Activated CD8-positive, alpha-beta memory T cell treated with anti-CD3 and anti-CD28 coated beads for 4 hours (primary cell): Measurements from ENCODE around the gene CPNE5.

ENCODE experiments used
- DNase-seq, 2 donors: peaks; one replicate each; pipeline ENCODE4 v3.0.0-alpha.2; 2020; ENCODE audit warnings: low read depth in 2 of 2

The CPNE5 gene

DNA sequence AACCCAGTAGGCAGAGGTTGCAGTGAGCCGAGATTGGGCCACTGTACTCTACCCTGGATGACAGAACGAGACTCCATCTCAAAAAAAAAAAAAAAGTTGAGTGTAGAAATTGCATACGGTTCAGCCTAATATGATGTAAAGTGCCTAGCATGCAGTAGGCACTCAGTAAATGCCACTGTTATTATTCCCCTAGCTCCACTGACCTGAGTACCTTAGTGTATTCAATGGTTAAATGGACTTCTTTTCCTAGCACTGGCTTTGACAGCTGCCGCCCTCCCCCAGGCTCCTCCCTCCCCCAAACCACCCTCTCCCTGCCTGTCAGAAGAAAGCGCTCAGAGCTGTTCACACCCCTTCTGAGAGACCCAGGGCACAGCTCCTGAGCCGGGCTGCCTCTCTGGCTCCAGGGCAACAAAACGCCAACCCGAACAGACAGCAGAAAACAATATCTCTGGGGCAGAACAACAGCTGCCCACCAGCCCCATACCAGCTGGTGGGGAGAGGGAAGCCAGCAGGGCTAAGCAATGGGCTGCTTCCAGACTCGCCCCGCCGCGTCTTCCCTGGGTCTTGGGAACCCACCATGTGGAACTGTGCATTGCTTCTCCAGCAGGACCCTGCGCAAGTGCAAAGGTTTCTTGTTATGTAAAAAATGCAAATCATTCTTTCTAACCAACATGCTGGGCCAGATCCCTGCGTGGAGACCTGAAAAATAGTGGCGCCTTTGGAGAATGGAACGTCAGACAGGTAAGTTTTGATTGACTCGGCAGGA, 4.5 kb downstream of the CPNE5 start:
- no peak for DNase-seq

DNA sequence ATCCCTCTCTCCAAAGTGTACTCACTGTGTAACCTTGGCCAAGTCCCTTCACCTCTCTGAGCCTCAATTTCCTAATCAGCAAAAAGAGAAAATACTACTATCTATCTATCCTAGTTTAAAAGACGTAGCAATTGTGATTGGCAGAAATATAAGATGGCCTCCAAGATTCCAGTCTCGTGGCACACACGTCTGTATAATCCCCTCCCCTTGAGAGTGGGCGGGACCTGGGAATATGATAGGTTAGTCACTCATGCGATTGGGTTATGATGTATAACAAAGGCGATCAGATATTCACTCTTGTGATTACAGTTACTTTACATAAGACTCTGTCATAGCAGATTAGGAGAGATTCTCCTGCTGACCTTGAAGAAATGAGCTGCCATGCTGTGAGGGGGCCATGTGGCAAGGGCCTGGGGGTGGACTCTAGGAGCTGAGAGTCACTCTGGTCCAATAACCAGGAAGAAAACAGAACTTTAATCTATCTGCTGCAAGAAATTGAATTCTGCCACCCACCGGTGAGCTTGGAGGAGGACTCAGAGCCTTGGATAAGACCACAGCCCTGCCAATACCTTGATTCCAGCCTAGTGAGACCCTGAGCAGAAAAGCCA, 6.0 kb downstream of the CPNE5 start:
- DNase-seq, result no peak

DNA sequence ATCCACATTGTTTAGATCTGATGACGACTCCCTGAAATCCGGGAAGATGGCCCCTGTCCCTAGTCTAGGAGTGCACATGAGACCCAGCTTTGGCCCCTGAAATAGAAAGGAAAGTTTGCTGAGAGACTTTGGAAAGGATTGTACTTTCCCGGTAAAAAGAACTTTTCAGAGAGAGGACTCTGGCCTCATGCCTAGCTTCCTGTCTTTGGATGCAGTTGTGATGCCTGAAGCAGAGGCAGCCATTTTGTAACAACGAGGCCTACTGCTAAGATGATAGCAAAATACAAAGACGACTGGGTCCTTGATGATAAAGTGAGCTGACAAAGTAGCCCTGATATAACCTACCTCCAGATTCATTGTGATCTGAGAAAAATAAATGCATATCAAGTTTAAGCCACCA, 6.9 kb downstream of the CPNE5 start:
- DNase-seq, result no peak

DNA sequence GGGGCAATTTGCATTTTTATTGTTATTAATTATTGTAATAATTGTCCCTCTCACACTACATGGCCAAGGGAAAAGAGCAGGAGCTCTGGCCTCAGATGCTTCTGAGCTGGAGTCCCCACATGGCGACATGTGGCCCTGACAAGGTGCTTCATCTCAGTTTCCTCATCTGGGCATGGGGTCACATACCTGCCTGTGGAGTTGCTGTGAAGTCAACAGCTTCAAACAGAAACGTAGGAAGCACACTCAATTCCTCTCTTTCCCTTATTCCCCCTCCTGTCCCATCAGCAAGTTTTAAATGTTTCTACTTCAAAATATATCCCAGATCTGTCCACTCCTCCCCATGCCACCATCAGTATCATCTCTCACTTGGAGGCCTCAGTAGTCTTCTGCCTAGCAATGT, 8.7 kb downstream of the CPNE5 start:
- no peak for DNase-seq

DNA sequence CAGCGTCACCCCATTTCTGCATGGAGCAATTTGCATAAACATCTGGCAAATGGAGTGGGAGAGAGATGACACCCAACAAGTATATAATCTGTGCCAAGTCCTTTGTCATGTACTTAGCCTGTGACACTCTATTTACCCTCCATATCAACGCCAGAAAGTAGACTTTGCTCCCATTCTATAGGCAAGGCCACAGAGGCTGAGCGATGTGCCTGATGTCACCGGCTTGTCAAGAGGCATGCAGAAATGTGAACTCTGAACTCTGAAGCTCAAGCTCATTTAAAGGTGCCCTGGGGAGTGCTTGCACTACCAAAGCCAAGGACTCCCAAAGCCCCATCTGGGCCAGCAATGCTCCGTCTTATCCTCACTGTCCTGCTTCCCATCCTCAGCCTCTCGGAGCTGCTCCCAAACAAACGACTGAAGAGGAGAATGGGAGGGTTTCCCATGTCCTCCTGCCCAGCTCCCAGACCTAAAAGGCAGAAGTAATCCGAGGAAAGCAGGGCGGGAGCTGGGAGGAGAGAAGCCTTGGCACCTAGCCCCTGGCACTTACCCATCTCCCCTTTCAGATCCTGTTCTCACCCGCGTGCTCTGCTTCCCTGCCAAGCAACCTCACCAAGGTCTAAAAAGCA, 9.2 kb downstream of the CPNE5 start:
- DNase-seq, result no peak

DNA sequence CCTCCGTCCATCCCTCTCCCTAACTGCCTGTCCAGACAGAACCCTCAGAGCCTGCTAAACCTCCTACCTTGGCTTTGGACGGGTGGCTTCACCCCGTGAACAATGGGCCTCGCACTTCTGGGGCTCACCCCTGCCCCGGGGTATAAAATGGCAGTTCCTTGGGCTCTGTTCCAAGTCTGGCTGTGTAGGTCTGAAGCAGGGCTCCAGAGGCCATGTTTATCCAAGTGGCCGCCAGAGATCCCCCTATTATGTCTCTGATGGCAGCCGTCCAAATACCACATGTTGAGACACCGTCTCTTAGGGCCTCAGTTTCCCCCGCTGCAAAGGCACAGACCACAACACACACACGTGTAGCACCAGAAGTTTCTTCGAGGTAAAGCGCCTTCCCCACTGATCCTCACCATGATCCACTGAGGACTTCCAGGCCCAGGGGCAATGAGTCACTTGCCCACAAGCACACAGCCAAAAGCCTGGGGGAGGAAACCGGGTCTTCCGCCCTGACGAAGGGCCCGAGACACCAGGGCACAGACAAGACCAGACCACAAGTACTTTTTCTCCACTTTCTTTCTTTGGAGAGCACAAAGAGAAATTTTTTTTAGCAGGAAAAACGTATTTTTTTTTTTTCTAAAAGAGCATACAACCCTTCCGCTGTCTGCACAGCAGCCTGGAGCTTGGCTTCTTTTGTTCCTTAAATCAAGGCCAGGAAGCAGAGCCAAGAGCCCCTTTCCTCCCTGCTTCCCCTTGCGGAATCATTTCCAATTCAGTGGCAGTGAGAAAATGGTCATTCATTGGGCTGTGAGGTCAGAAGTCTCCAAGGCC, 11.8 kb downstream of the CPNE5 start:
- no peak for DNase-seq

DNA sequence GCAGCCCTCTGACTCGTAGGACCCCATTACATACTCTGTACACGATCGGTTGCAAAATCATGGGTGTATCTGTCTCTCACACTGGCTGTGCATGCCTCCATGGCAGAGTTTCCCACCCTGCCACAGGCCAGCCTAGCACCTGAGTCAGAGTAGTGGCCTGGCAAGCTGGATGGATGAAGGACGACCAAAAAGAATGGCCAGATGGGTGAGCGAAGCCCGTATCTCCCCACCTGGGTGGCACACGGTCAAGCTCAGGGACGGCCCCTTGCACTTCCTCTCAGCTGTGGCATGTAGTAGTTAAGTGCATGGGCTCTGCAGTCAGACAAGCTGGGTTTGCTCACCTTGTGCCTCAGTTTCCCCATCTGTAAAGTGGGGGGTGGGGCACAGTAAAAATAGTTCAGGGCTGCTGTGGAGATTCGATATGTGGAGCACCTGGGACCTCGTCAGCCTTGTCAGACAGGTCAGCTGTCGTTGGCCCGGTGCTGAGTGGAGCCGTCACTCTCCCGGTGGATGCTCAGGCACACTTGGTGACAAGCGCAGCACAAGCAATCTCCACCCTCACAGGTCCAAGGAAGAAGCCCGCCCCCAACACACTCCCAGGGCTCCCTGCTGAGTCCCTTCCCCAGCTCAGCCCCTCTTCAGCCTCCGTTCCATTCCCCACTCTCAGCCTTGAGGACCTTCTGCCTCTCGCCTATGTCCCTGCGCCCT, 12.6 kb downstream of the CPNE5 start:
- no peak for DNase-seq

DNA sequence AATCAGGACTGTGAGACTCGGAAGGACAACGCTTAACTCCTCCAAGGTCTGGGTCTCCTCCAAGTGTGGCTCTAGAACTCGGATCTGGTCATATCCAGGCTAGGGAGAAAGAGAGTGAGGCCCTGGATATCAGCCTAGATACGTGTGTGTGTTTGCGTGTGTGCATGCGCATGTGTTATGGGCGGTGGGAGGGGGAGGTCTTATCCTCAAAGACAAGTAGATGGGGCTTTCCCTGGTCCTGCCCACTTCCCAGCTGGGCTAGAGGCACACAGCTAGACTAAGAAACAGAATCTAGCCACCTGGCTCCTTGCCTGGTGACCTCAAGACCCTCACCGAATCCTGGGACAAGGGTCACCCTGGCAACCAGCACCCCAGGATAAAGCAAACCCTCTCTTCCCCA, 13.2 kb downstream of the CPNE5 start:
- DNase-seq, result no peak

DNA sequence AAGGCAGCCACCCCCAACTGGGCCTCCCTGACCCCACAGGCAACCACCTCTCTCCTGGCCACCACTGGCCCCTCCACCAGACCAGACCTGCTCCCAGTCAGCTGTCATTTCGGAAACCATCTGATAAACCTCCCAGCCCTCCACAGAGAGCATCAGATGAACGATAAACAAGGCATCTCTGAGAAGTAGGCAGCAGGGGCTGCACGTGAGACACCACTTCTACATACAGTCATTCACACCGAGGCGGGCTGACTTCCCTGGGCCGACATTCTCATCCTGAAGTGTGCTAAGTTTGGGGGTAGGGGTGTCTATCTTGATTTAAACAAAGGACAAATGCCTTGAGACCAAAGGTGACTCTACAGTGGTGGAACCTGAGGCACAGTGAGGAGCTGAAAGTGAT, 13.8 kb downstream of the CPNE5 start:
- no peak for DNase-seq

DNA sequence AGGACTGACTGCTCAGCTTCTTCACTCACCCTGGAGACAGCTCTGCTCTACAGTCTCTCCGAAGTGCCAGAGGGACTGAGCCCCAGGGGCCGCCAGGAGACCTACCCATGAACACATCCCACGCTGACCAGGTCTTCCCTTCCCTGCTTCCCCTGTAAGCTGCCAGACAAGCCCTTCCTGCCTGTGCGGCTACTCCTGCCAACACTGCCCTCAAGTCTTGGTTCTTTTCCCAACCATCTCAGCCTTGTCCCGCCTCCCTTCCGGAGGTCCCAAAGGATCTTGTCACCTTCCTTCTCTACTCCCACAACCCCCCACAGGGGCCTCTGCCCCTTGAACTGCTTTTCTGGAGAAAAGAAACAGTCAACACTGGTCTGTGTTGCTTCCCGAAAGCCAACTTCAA, 15.0 kb downstream of the CPNE5 start:
- no peak for DNase-seq

DNA sequence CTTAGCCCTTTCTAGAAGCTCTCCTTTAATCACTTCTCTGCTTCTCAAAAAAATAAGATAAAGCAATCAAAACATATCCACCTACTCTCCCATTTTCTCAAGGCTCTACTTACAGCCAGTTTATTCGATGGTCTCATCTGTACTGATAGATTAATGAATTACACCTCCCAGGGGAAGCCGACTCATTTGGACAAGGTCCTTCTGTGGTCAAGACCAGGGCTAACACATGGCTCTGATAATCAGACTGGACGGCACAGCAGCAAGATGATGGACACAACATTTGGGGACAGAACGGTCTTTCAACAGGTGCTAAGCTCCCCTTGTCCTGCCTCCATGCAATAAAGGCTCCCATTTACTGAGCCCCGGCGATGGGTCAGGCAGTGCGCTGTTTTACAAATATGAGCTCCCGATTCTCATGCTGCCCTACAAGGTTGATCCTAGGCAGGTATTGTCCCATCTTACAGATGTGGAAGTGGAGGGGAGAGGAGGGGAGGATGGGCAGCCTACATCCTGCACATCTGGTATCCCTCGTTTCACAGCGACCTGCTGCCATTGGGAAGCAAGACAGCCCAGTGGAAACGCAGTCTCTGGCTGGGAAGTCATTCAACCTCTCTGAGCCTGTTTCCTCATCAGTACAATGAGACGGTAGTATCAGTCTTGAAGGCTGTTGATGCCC, 15.7 kb downstream of the CPNE5 start:
- DNase-seq, result no peak

DNA sequence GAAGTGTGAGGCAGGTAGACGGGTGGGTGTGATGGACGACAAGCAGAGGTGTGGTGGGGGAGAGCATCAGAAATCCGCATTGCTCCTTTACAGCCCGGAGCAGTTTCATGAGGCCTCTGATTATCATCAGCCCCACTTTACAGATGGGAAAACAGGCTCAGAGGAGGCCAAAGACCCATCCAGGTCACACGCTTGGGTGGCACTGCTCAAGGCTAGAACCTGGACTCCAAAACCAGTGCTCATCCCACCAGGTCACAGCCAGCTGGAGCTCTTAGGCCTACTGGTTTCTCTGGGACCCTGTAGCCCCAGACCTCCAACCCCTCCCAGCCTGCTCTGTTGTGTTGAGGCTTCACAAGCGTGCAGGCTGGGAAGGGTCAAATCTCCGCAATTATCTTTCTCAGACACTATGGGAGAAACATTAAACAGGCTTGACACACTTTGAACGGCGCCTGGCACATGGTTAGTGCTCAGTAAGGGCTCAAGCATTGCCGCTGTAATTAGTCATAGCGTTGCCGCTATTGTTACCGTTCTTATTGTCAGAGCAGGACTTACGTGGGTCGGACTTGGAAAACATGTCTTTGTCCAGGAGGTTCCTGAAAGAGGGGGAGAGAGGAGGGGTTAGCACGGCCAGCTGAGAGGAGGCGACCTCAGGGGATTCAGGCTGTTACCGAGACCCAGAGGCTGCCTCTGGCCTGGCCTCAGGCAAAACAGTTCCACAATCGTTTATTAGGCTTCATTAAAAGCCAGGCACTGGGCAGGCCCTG, 16.6 kb downstream of the CPNE5 start:
- DNase-seq, result no peak

DNA sequence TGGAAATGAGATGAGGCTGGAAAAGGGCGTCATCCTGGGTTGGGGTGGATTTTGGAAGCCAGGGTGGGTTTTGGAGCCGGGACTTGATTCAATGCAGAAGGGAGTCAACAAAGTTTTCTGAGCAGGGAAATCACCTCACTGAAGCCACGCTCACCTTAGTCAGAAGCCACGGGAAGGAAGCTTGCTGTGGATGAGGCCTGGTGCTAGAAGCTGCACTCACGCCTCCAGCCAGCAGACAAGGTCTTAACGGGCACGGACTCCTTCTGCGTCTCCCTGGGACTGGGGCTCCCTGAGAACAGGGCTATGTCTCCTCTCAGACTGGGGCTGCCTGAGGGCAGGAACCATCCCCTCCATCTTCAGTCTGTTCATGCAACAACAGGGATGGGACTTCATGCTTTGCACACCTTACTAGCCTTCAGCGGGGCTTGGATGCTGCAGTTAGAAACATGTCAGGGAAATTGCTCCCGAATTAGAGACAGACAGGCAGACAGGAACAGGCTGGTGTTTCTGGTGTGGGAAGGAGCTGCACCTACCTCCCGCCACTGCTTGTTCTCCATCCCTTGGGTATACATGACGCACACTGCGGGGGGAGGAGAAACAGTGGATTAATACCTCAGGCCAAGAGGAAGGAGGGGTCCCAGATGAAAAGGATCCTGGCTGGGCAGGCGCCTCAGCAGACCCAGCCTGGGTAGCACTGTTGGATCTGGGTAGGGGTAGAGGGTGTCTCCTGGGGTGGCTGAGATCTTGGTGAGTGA, 17.5 kb downstream of the CPNE5 start:
- DNase-seq, result no peak

DNA sequence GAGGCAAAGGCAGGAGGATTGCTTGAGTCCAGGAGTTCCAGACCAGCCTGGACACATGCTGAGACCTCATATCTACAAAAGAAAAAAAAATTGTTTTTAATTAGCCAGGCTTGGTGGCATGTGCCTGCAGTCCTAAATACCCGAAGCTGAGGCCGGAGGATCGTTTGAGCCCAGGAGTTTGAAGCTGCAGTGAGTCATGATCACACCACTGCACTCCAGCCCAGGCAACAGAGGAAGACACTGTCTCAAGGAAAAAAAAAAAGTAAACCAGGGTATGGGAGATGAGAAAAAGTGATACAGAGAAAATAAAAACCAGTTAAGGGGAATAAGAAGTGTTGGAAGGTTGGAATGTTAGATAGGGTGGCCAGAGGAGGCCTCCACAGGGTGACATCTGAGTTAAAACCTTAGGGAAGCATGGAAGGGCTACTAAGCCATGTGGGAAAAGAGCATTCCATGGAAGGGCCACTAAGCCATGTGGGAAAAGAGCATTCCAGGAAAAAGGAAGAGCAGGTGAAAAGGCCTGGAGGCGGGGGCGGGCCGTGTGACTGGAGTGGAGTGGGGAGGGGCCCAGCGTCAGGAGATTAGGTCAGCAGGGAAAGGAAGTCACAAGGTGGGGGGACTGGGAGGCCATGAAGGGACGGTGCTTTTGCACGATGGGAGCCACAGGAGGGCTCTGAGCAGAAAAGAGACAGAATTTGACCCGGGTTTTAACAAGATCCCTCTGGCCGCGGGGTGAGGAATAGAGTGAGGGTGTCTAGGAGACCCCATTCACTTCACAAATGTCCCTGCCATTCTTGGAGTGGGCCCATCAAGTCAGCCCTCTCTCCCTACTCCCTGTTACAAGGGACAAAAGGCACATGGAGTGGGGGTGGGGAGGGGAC, 18.3 kb downstream of the CPNE5 start:
- DNase-seq, result no peak

DNA sequence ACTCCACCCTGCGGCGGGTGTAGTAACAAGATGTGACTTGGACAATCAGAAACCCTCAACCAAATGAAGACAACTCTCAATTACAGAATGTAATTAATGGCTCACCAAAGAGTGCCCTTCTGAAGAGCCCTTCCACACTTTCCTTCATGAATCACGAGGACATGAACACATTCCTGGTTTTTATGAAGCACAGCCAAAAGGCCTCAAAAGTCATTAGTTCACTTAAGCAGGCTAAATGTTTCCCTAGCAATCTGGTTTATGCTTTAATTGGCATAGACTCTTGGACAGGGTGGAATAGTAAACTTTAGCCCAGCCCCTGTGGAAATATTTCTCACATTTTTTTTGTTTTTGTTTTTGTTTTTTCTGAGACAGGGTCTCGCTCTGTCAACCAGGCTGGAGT, 20.5 kb downstream of the CPNE5 start:
- no peak for DNase-seq

DNA sequence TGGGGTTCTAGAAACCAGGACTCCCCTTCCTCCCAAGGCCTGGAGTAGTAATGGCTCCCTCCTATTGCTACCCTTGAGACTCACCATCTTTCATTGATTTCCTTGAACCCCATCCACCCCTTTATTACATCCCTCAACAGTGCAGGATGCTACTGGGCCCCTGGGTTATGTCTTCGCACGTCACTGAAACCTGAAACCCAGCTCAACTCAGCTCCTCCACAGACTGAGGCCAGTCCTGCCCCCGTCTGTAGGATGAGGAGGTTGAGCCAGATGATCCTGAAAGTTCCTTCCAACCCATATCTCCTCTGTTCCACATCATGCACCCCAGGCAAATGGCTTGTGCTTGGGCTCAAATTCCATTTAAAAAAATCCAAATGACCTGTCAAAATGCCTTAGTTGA, 21.4 kb downstream of the CPNE5 start:
- no peak for DNase-seq

DNA sequence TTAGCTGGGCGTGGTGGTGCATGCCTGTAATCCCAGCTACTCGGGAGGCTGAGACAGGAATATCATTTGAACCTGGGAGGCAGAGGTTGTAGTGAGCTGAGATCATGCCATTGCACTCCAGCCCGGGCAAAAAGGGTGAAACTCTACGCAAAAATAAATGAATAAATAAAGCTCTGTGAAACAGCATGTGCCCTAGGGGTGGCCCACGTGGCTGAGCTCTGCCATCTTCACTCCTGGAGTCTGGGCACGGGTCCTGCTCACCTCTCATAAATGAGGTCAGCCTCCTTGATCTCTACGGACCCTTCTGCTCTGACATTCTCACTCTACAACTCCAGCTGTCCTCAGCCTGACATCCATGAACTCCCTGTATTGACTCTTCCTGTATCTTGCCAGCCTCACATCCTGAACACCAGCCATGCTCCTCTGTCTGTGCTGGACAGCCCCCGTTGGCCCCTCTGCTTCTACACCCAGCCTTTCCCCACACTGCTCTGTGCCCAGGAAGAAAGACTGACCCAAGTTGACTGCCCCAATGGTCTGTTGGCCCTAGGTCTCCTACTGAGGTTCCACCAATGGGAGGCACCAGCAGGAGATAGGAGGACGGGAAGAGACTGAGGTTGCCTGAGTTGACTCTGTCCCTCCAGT, 21.9 kb downstream of the CPNE5 start:
- DNase-seq, result no peak
